ENCODE data around the gene C1QTNF5. TPM values are rescaled to one million over a fixed set of nuclear protein-coding genes. Genes with fewer than 3 reads are reported as not detected.
A peak's percentile ranks its signal among the peaks of the same experiment; 100 is the strongest.

The C1QTNF5 gene
- total and polyA plus RNA-seq, 2 donors from 2014 or later: 40.4 to 42.8 TPM

DNA sequence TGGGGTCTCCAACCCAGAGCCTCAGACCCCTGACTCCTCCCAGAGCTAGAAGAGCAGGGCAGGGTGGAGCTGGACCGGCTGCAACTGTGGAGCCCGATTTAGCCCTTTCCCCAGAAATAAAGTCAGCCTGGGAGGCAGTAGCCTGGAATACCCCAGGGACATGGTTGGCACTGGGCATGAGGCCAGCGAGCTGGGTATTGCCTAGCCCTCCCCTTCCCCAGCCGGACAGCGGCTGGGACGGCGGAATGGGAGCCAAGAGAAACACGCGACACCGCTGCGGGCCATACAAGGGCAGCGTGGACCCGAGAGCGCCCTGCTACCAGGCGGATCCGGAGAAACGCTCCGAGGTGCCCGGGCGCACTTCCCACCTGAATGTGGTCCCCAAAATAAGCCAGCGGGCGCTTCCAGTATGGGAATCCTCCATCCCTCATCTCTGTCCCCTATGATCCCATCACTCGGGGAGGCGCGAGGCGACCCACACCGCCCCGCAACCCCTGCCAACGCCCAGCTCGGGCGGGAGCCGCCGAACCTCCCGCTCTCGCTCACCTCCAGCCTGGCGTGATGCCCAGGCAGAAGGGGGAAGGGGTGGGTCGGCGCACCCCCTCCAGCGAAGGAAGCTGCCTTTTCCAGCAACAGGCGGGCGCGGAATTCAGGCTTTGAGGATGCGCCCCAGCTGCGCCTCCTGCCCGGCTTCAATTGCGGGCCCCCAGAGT, 24.5 kb downstream of the C1QTNF5 start:
- H3K9ac ChIP-seq (ENCODE audit: low read length in 3 of 3): peak overlapping the region in 1 of 3 donors; percentile 58
- DNase-seq (peak in 4 of 5 donors; percentile 52 to 88 (median 73)), FAIRE-seq (no peak)
- H3K9me3 ChIP-seq (ENCODE audit: control insufficient read depth in 2 of 3, insufficient read depth in 1 of 3, low read length in 3 of 3): no peaks in the 10 kb centered on the region
- H3K4me3 ChIP-seq (ENCODE audit: low read length in 3 of 3): peak overlapping the region; percentile 10 to 57 (median 30)
- TF ChIP-seq, protein P1, sequence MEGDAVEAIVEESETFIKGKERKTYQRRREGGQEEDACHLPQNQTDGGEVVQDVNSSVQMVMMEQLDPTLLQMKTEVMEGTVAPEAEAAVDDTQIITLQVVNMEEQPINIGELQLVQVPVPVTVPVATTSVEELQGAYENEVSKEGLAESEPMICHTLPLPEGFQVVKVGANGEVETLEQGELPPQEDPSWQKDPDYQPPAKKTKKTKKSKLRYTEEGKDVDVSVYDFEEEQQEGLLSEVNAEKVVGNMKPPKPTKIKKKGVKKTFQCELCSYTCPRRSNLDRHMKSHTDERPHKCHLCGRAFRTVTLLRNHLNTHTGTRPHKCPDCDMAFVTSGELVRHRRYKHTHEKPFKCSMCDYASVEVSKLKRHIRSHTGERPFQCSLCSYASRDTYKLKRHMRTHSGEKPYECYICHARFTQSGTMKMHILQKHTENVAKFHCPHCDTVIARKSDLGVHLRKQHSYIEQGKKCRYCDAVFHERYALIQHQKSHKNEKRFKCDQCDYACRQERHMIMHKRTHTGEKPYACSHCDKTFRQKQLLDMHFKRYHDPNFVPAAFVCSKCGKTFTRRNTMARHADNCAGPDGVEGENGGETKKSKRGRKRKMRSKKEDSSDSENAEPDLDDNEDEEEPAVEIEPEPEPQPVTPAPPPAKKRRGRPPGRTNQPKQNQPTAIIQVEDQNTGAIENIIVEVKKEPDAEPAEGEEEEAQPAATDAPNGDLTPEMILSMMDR (IDR thresholded peaks at IDR 0.05; ENCODE audit: borderline replicate concordance, extremely low read depth, insufficient read depth): no peak
- H3K27me3 ChIP-seq (ENCODE audit: control insufficient read depth, insufficient read depth, low read length): no peaks in the 10 kb centered on the region
- peaks cover 0 to 24% (median 9%) of the 10 kb centered on the region in 3 donors for H3K4me1 ChIP-seq (ENCODE audit: control insufficient read depth in 2 of 3, insufficient read depth in 2 of 3, low read depth in 1 of 3, low read length in 3 of 3)
- no peaks in the 10 kb centered on the region for H3K36me3 ChIP-seq (ENCODE audit: control insufficient read depth in 2 of 3, insufficient read depth in 3 of 3, low read length in 3 of 3)
- intact Hi-C loops (cut with DNase I): no loop called here
- H3K27ac ChIP-seq (ENCODE audit: low read depth in 2 of 2, low read length in 2 of 2): peak overlapping the region; percentile 41 to 71

DNA sequence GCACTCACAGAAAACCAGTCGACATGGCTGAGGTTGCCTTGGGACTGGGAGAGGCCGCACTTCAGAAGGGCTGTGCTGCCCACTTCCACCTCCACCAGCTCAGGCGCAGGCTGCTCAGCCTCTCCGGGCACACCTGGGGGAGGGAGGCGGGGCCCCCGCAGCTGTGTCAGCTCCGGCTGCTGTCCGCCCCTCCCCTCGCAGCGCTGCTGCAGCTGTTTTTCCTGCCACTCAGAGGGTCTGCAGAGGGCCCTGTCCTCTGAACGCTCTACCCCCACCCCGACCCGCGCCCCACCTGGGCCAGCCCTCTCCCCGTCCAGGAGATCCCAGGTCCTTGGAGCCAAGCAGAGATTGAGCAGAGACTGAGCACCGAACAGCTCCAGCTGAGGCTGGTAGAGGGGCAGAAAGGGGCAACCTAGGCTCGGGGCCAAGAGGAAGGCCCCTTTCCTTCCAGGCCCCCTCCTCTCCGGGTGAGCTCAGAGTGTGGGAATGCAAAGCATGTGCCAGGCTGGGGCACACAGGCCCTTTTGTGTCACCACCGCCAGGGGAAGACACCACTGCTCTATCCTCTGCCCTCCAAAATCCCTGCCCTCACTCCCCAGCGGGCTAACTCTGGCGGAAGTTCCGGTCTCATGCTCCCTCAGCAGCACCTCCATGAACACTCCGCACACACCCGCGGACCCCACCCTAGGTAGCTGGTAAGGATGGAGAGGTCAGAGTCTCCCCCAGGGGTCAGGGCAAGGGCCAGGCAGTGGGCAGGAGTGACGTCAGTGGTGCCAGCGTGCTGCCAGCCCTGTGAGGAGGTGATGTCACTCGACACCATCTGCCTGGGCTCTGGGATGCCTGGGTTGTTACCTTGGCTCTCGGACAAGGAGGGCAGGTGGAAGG, 25.3 kb downstream of the C1QTNF5 start:
- FAIRE-seq (no peak), DNase-seq (peak in 4 of 5 donors; percentile 62 to 81 (median 74))
- no peaks in the 10 kb centered on the region for H3K27me3 ChIP-seq (ENCODE audit: control insufficient read depth, insufficient read depth, low read length)
- peak overlapping the region; percentile 43 to 71 for H3K27ac ChIP-seq (ENCODE audit: low read depth in 2 of 2, low read length in 2 of 2)
- H3K4me1 ChIP-seq (ENCODE audit: control insufficient read depth in 2 of 3, insufficient read depth in 2 of 3, low read depth in 1 of 3, low read length in 3 of 3): peaks cover 0 to 20% (median 9%) of the 10 kb centered on the region in 3 donors
- H3K4me3 ChIP-seq (ENCODE audit: low read length in 3 of 3): peak overlapping the region; percentile 10 to 57 (median 30)
- no peaks in the 10 kb centered on the region for H3K36me3 ChIP-seq (ENCODE audit: control insufficient read depth in 2 of 3, insufficient read depth in 3 of 3, low read length in 3 of 3)
- TF ChIP-seq, protein P1 (IDR thresholded peaks at IDR 0.05; ENCODE audit: borderline replicate concordance, extremely low read depth, insufficient read depth): no peak
- H3K9ac ChIP-seq (ENCODE audit: low read length in 3 of 3): peak overlapping the region in 1 of 3 donors; percentile 58
- H3K9me3 ChIP-seq (ENCODE audit: control insufficient read depth in 2 of 3, insufficient read depth in 1 of 3, low read length in 3 of 3): no peaks in the 10 kb centered on the region
- intact Hi-C loops (cut with DNase I): no loop called here

DNA sequence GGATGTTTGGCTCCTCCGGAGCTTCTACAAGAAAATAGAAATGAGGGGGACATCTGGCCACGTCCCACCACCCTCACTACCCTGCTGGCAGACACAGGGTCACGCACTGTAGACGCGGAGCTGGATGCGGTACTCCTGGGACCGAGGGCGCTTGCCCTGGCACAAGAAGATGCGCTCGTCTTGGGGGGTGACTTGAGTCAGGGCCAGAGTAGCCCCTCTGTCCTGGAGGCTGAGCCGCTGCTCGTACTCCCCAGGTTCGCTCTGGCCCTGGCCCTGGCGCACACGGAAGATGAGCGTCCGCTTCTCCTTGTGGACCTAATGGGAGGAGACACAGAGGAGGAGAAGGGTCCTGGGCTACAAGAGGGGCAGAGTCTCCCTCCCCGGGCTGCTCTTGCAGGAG, 26.0 kb downstream of the C1QTNF5 start:
- Histone ChIP-seq H3K9me3 (ENCODE audit: control insufficient read depth in 2 of 3, insufficient read depth in 1 of 3, low read length in 3 of 3) (no peaks in the 10 kb centered on the region), H3K27ac (ENCODE audit: low read depth in 2 of 2, low read length in 2 of 2) (peak overlapping the region in 1 of 2 donors; percentile 71), H3K9ac (ENCODE audit: low read length in 3 of 3) (no peak overlapping the region), H3K4me3 (ENCODE audit: low read length in 3 of 3) (peak overlapping the region in 1 of 3 donors; percentile 6), H3K27me3 (ENCODE audit: control insufficient read depth, insufficient read depth, low read length) (no peaks in the 10 kb centered on the region), H3K36me3 (ENCODE audit: control insufficient read depth in 2 of 3, insufficient read depth in 3 of 3, low read length in 3 of 3) (no peaks in the 10 kb centered on the region), H3K4me1 (ENCODE audit: control insufficient read depth in 2 of 3, insufficient read depth in 2 of 3, low read depth in 1 of 3, low read length in 3 of 3) (peaks cover 0 to 20% (median 9%) of the 10 kb centered on the region in 3 donors)
- FAIRE-seq (no peak), DNase-seq (peak in 1 of 5 donors; percentile 51)
- intact Hi-C loops (cut with DNase I): no loop called here
- TF ChIP-seq, protein P1 (IDR thresholded peaks at IDR 0.05; ENCODE audit: borderline replicate concordance, extremely low read depth, insufficient read depth): no peak
